ENCODE data around the gene ARHGAP22. TPM values are rescaled to one million over a fixed set of nuclear protein-coding genes. Genes with fewer than 3 reads are reported as not detected.

ARHGAP22 gene
- total RNA-seq, 1 donor: 45.6 TPM

GRCh38 chr10:48466611-48467240 lies 138.1 kb downstream of the ARHGAP22 start:
- Histone ChIP-seq H3K79me2 (ENCODE audit: insufficient read depth, low read length) (peaks cover 93% of the 10 kb centered on the region), H4K20me1 (ENCODE audit: insufficient read depth, low read length) (peaks cover 51% of the 10 kb centered on the region), H3K27me3 (ENCODE audit: insufficient read depth, low read length) (no peaks in the 10 kb centered on the region), H3K4me2 (ENCODE audit: insufficient read depth, low read length) (no peak overlapping the region), H3K36me3 (ENCODE audit: insufficient read depth, low read length) (peaks cover 13% of the 10 kb centered on the region), H3K9me3 (ENCODE audit: low read depth, low read length) (no peaks in the 10 kb centered on the region), H3K4me3 (ENCODE audit: insufficient read depth, low read length) (no peak overlapping the region), H3K27ac (ENCODE audit: low read depth, low read length) (no peak overlapping the region), H3K4me1 (ENCODE audit: insufficient read depth, low read length) (peaks cover 10% of the 10 kb centered on the region), H2AFZ (ENCODE audit: low read length) (no peak overlapping the region)
- no peak for TF ChIP-seq CTCF (IDR thresholded peaks at IDR 0.05; ENCODE audit: extremely low read depth, low read depth, low read length)
- peak; percentile 77 for DNase-seq (ENCODE audit: insufficient read length, low spot score, missing footprints)

GRCh38 chr10:48465860-48466521 lies 138.9 kb downstream of the ARHGAP22 start:
- no peak overlapping the region for H3K27ac ChIP-seq (ENCODE audit: low read depth, low read length)
- H3K4me2 ChIP-seq (ENCODE audit: insufficient read depth, low read length): no peak overlapping the region
- peak; percentile 62 for DNase-seq (ENCODE audit: insufficient read length, low spot score, missing footprints)
- no peak overlapping the region for H3K4me3 ChIP-seq (ENCODE audit: insufficient read depth, low read length)
- H4K20me1 ChIP-seq (ENCODE audit: insufficient read depth, low read length): peaks cover 51% of the 10 kb centered on the region
- H3K27me3 ChIP-seq (ENCODE audit: insufficient read depth, low read length): no peaks in the 10 kb centered on the region
- no peak overlapping the region for H2AFZ ChIP-seq (ENCODE audit: low read length)
- H3K36me3 ChIP-seq (ENCODE audit: insufficient read depth, low read length): peaks cover 13% of the 10 kb centered on the region
- TF ChIP-seq CTCF (IDR thresholded peaks at IDR 0.05; ENCODE audit: extremely low read depth, low read depth, low read length): no peak
- H3K79me2 ChIP-seq (ENCODE audit: insufficient read depth, low read length): peaks cover 93% of the 10 kb centered on the region
- H3K9me3 ChIP-seq (ENCODE audit: low read depth, low read length): no peaks in the 10 kb centered on the region
- H3K4me1 ChIP-seq (ENCODE audit: insufficient read depth, low read length): peaks cover 2% of the 10 kb centered on the region

- Histone ChIP-seq H4K20me1 (ENCODE audit: insufficient read depth, low read length) (peaks cover 47% of the 10 kb centered on the region), H2AFZ (ENCODE audit: low read length) (no peak overlapping the region), H3K4me3 (ENCODE audit: insufficient read depth, low read length) (no peak overlapping the region), H3K4me2 (ENCODE audit: insufficient read depth, low read length) (no peak overlapping the region), H3K9me3 (ENCODE audit: low read depth, low read length) (no peaks in the 10 kb centered on the region), H3K27ac (ENCODE audit: low read depth, low read length) (no peak overlapping the region), H3K27me3 (ENCODE audit: insufficient read depth, low read length) (no peaks in the 10 kb centered on the region), H3K4me1 (ENCODE audit: insufficient read depth, low read length) (no peaks in the 10 kb centered on the region), H3K36me3 (ENCODE audit: insufficient read depth, low read length) (peaks cover 13% of the 10 kb centered on the region), H3K79me2 (ENCODE audit: insufficient read depth, low read length) (peaks cover 92% of the 10 kb centered on the region)
- TF ChIP-seq CTCF (IDR thresholded peaks at IDR 0.05; ENCODE audit: extremely low read depth, low read depth, low read length): no peak
- peak; percentile 81 for DNase-seq (ENCODE audit: insufficient read length, low spot score, missing footprints)
These were observed 139.8 kb downstream of the ARHGAP22 start for GRCh38 chr10:48464871-48465736.
